CD4-positive, alpha-beta T cell (primary cell): ENCODE measurements around the gene BRME1. TPM values are rescaled to one million over a fixed set of nuclear protein-coding genes. Genes with fewer than 3 reads are reported as not detected.
A peak's percentile ranks its signal among the peaks of the same experiment; 100 is the strongest.

Experiments
- ATAC-seq: fragments of 200-7000 bp; cut with Tn5 transposase; one replicate; pipeline ENCODE4 v1.10.0; 2022; ENCODE audit warnings: mild to moderate bottlenecking; ENCODE audit not compliant: poor library complexity
- CTCF ChIA-PET: fragments of 350-600 bp; sonication (Branson Sonifier 250); formaldehyde crosslinking; loops from one replicate; lab custom pipeline; 2021; ENCODE audit warnings: antibody characterized with exemption, inconsistent platforms; lab: Charles Lee
- POLR2A ChIA-PET: fragments of 350-600 bp; sonication (Branson Sonifier 250); formaldehyde crosslinking; loops from one replicate; lab custom pipeline; 2021; ENCODE audit warnings: antibody characterized with exemption, inconsistent platforms; lab: Charles Lee
- DNase-seq, 14 experiments: peaks; one replicate each; pipeline ENCODE4 v3.0.0-alpha.2; 2013 to 2020; ENCODE audit warnings: mixed read lengths in 2 of 14
- H3K27ac ChIP-seq, 2 donors: one replicate each; pipeline versions ENCODE4 v1.5.1 to v1.7.0; 2013; ENCODE audit warnings: low read length in 2 of 2, low read depth in 1 of 2, mild to moderate bottlenecking in 1 of 2
- H3K27me3 ChIP-seq, 2 experiments: 1 replicate in 1 of 2; 2 replicates in 1 of 2; pipeline versions ENCODE4 v1.6.1 to v1.7.0; 2013; ENCODE audit warnings: low read length in 2 of 2, control low read depth in 1 of 2, mild to moderate bottlenecking in 1 of 2, moderate library complexity in 1 of 2; ENCODE audit not compliant: insufficient read depth in 2 of 2, control insufficient read depth in 1 of 2
- H3K36me3 ChIP-seq: one replicate; pipeline ENCODE4 v1.6.1; 2013; ENCODE audit warnings: low read length, control low read depth; ENCODE audit not compliant: insufficient read depth
- H3K4me1 ChIP-seq: one replicate; pipeline ENCODE4 v1.6.1; 2013; ENCODE audit warnings: low read length, control low read depth; ENCODE audit not compliant: insufficient read depth
- H3K4me3 ChIP-seq: one replicate; pipeline ENCODE4 v1.5.1; 2013; ENCODE audit warnings: mild to moderate bottlenecking, low read length, moderate library complexity
- H3K9me3 ChIP-seq, 2 experiments: 1 replicate in 1 of 2; 2 replicates in 1 of 2; pipeline versions ENCODE4 v1.6.1 to v1.7.0; 2013; ENCODE audit warnings: low read length in 2 of 2, mild to moderate bottlenecking in 2 of 2, control low read depth in 1 of 2, moderate library complexity in 1 of 2; ENCODE audit not compliant: control insufficient read depth in 1 of 2, insufficient read depth in 1 of 2
- H3K27ac Mint-ChIP-seq: one replicate; pipeline ENCODE4 v1.8.0; 2020; ENCODE audit warnings: mixed read lengths
- H3K27me3 Mint-ChIP-seq: one replicate; pipeline ENCODE4 v1.8.0; 2021; ENCODE audit warnings: mixed read lengths
- H3K36me3 Mint-ChIP-seq: one replicate; pipeline ENCODE4 v1.8.0; 2021; ENCODE audit warnings: low read depth, mixed read lengths
- H3K4me1 Mint-ChIP-seq: one replicate; pipeline ENCODE4 v1.8.0; 2021; ENCODE audit warnings: low read depth, mixed read lengths
- H3K4me3 Mint-ChIP-seq: one replicate; pipeline ENCODE4 v1.8.0; 2020; ENCODE audit warnings: mild to moderate bottlenecking, mixed read lengths
- H3K9me3 Mint-ChIP-seq: one replicate; pipeline ENCODE4 v1.8.0; 2020; ENCODE audit warnings: mixed read lengths
- intact Hi-C, 2 experiments: fragments of 100-400 bp; cut with DNase I in 1 of 2; cut with micrococcal nuclease in 1 of 2; formaldehyde crosslinking; loops; one replicate each; pipeline versions ENCODE4 v1.15.1 to v1.9.0; 2023 to 2025; cut with DNase I, micrococcal nuclease
- total RNA-seq, 174 experiments: library from RNA in 2 of 174; stranded (reverse) in 2 of 174; gene quantifications; one replicate each; pipeline ENCODE4 v1.2.3 and lab custom pipeline; 2021 to 2026
- TF ChIP-seq, protein P1 (sequence below): fragments of 200-600 bp; IDR thresholded peaks from one replicate; pipeline ENCODE4 v1.8.0; 2022; ENCODE audit warnings: antibody characterized with exemption, mild to moderate bottlenecking

Gene BRME1
- total RNA-seq, 2 experiments from 2014 or later, result 1.1 to 1.3 TPM

DNA sequence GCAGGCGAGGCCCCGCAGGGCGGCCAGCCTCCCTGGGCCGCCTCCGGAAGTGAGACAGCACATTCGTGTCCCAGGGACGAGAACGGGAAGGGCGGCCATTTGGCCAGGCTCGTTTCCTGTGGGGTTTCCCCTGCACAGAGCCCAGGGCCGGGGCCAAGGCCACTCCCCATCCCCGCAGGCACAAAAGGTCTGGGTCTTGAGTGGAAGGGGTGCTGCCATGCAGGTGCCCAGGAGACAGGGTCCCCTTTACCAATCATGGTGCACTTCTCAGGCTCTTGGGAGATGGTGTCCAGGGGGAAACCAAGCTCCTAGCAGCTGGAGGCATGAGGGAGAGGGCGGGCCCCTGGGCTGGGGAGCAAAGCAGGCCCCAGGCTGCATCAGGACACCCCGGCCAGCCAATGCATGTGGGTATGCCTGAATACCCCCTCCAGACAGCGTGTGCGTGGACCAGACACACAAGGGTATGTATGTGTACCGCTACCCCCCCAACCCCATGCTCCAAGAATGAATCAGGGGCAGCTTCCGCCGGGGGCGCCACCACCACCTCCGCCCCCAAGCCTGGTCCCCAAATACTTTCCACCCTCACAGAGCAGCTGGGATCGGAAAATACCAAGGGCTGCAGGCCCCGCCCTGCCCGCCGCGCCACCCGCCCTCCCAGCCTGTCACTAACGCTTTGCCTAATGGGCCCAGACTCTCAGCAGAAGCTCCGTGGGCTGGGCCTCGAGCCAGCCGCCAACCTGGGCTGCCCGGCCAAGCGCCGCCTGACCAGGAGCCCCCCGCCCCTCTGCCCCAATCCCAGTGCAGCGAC lies 66.6 kb downstream of the BRME1 start:
- no peaks in the 10 kb centered on the region for H3K9me3 Mint-ChIP-seq
- H3K36me3 Mint-ChIP-seq, result peaks cover 10% of the 10 kb centered on the region
- ChIA-PET POLR2A (interaction anchor here (1.1 to 2.5 kb wide), 6 partner anchors 8 to 65 kb away, joined by 4 to 10 read pairs (median 7); partner anchors contain the start of genes C19orf53 and ZSWIM4), CTCF (interaction anchor here (4.4 kb wide), 1 partner anchor 23 kb away, joined by 40 read pairs; no protein-coding TSS in a partner anchor)
- peak overlapping the region; percentile 99 for H3K27ac Mint-ChIP-seq
- ATAC-seq (peak; percentile 51), DNase-seq (peak in 13 of 14 experiments; percentile 60 to 90 (median 78))
- Histone ChIP-seq H3K4me1 (peaks cover 93% of the 10 kb centered on the region), H3K9me3 (no peaks in the 10 kb centered on the region), H3K4me3 (peak overlapping the region; percentile 73), H3K27me3 (no peaks in the 10 kb centered on the region), H3K36me3 (peaks cover 21% of the 10 kb centered on the region), H3K27ac (peak overlapping the region; percentile 89 to 97)
- intact Hi-C loops, result loop anchor here in 1 of 2 experiments (2.0 kb wide), 1 partner anchor 51 kb away; no protein-coding TSS in a partner anchor
- peaks cover 69% of the 10 kb centered on the region for H3K4me1 Mint-ChIP-seq
- TF ChIP-seq, protein P1, sequence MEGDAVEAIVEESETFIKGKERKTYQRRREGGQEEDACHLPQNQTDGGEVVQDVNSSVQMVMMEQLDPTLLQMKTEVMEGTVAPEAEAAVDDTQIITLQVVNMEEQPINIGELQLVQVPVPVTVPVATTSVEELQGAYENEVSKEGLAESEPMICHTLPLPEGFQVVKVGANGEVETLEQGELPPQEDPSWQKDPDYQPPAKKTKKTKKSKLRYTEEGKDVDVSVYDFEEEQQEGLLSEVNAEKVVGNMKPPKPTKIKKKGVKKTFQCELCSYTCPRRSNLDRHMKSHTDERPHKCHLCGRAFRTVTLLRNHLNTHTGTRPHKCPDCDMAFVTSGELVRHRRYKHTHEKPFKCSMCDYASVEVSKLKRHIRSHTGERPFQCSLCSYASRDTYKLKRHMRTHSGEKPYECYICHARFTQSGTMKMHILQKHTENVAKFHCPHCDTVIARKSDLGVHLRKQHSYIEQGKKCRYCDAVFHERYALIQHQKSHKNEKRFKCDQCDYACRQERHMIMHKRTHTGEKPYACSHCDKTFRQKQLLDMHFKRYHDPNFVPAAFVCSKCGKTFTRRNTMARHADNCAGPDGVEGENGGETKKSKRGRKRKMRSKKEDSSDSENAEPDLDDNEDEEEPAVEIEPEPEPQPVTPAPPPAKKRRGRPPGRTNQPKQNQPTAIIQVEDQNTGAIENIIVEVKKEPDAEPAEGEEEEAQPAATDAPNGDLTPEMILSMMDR, result no peak
- H3K4me3 Mint-ChIP-seq, result peak overlapping the region; percentile 86
- no peaks in the 10 kb centered on the region for H3K27me3 Mint-ChIP-seq

DNA sequence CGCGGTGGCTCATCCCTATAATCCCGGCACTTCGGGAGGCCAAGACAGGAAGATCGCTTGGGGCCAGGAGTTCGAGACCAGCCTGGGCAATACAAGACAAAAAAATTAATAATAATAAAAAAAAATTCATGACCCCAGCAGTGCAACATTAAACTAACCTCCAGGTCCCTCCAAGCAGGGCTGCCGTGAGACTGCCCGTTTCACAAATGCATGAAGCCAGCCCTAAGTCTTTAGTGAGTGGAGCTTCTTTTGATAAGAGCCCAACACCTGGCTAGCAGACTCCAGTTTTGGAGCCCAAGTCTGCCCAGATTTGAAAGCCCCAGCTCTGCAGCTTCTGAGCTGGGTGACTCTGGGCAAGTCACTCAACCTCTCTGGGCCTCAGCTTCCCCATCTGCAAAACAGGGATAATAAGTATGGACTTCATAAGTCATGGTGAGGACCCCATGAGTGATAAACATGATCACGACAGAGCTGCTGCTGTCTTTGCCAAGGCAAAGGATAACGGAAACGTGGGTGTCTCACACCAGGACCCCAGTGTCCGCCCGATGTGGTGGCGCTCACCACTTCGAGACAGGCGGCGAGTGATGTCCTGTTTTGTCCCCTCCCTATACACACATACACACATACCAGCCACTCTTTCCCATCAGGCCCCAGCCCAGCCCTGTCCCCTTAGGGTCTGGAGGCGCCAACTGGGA lies 67.3 kb downstream of the BRME1 start:
- ChIA-PET CTCF (interaction anchor here (4.4 kb wide), 1 partner anchor 24 kb away, joined by 40 read pairs; no protein-coding TSS in a partner anchor), POLR2A (interaction anchor here (1.1 to 2.5 kb wide), 3 partner anchors 8 to 44 kb away, joined by 3 to 8 read pairs (median 7); partner anchors contain the start of gene ZSWIM4)
- intact Hi-C loops, result loop anchor here in 1 of 2 experiments (2.0 kb wide), 1 partner anchor 50 kb away; no protein-coding TSS in a partner anchor
- no peaks in the 10 kb centered on the region for H3K9me3 Mint-ChIP-seq
- H3K9me3 ChIP-seq, result no peaks in the 10 kb centered on the region
- H3K36me3 ChIP-seq, result peaks cover 25% of the 10 kb centered on the region
- H3K4me1 Mint-ChIP-seq, result peaks cover 69% of the 10 kb centered on the region
- peak overlapping the region; percentile 73 for H3K4me3 ChIP-seq
- H3K27ac ChIP-seq, result peak overlapping the region; percentile 89 to 97
- peak overlapping the region; percentile 86 for H3K4me3 Mint-ChIP-seq
- no peaks in the 10 kb centered on the region for H3K27me3 Mint-ChIP-seq
- H3K36me3 Mint-ChIP-seq, result peaks cover 14% of the 10 kb centered on the region
- no peak for ATAC-seq
- H3K4me1 ChIP-seq, result peaks cover 93% of the 10 kb centered on the region
- DNase-seq, result peak in 2 of 14 experiments; percentile 65 to 67
- H3K27ac Mint-ChIP-seq, result peak overlapping the region; percentile 99
- TF ChIP-seq, protein P1, result no peak
- no peaks in the 10 kb centered on the region for H3K27me3 ChIP-seq
